Stimulated activated CD8-positive, alpha-beta memory T cell treated with anti-CD3 and anti-CD28 coated beads, Interleukin-4, amount 100 ng/mL, for 48 hours (primary cell): ENCODE results near the gene SERPINB13.

Experiments used
- DNase-seq: peaks from one replicate; pipeline ENCODE4 v3.0.0-alpha.2; 2020

Gene SERPINB13, protein sequence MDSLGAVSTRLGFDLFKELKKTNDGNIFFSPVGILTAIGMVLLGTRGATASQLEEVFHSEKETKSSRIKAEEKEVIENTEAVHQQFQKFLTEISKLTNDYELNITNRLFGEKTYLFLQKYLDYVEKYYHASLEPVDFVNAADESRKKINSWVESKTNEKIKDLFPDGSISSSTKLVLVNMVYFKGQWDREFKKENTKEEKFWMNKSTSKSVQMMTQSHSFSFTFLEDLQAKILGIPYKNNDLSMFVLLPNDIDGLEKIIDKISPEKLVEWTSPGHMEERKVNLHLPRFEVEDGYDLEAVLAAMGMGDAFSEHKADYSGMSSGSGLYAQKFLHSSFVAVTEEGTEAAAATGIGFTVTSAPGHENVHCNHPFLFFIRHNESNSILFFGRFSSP

DNA sequence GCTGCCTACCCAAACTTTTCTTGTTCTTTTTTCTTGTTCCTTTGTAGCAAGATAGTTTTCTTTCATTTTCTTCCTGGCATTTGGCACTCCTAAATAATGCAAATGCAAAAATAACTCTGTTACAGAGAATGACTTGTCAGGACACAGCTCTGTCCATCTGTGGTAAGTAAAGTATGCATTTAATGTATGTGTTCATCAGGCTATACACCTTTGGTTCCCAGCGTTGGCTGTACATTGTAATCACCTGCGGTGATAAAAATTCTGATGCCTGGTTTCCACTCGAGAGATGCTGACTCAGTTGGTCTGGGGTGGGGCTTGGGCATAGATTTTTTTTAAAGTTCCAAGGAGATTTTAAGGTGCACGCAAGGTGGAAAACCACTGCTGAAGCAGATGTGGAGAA lies at the start of gene SERPINB13:
SERPINB13 (plus strand) TSS at position 378 of the 400 bp plus-strand sequence. CDS start 1,325 bp downstream, outside the sequence.
- DNase-seq, result no peak

DNA sequence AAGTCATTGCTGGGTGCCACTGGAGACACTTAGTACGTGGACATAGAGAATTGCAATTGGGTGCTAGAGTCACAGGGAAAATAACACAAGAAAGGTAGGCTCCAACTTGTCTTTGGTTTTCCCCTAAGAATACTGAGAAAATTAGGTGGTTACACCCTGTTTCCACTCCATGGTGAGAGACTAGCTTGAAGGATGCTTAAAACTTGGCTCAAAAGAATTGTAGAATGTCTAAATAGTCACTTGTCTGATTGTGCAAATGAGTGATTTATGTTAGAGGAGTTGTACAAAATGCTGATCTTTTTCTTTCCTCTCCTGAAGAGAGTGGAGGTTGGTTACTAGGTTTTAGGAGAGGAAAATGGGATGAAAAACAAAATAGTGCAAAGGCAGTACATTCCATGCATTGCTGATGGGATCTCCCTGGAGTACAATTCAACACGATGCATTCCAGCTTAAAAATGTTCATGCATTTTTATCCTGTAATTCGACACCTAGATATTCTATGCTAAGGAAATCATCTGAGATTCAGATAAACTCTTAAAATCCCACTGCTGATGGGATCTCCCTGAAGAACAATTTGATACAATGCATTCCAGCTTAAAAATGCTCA lies 47.1 kb upstream of the SERPINB13 start:
- no peak for DNase-seq

DNA sequence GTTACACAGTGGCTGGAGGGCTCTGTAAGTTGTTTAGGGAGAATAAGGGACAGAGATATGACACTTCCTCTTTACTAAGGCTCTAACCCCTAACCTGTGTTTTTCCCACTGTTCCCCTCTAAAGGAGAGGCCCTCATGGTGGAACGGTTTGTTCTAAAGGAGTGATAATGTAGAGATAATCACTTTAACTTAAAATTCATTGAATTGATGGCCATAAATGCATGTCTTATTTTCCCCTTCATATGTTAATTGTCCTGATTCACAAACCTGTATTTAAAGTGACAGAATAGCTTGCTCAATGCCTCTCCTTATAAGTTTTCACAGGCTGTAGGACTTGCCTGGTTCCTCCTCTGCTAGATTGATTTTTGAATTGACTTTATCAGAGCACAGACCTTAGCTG lies 45.1 kb upstream of the SERPINB13 start, which contains the start of gene SERPINB12:
SERPINB12 (plus strand) TSS at position 301 of the 400 bp plus-strand sequence. CDS start 13,791 bp downstream, outside the sequence.
- no peak for DNase-seq

DNA sequence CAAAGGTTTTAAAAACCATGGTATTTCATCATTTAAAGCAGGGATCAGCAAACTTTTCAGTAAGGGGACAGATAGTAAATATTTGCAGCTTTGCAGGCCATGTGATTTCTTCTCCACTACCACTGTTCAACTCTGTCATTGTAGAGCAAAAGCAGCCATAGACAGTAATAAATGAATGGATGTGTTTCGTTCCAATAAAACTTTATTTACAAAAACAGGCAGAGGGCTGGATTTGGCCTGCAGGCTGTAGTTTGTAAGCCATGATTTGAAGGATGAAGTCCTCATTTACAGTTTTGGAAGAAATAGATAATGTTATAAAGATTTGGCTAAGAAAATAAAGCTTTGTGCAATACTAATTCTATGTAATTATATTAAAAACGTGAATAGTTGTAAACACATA lies 43.1 kb upstream of the SERPINB13 start:
- DNase-seq, result no peak

DNA sequence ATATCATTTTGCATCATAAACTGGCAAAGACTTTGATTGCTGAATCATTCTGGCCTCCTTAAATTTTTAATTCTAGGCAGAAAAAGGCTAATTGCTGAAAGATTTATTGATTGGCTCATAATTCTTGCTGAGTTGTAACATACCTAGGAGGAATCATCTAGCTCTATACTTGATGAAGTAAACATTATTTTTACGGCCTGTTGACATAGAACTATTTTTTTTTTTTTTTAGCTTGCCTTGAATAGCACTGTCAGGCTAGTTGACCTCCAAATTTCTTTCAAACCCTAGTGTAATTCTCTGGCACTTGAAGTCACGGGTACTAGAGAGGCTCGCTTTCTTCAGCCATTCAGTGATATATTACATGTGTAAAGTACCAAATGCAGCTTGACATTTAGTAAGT lies 42.1 kb upstream of the SERPINB13 start:
- DNase-seq, result no peak

DNA sequence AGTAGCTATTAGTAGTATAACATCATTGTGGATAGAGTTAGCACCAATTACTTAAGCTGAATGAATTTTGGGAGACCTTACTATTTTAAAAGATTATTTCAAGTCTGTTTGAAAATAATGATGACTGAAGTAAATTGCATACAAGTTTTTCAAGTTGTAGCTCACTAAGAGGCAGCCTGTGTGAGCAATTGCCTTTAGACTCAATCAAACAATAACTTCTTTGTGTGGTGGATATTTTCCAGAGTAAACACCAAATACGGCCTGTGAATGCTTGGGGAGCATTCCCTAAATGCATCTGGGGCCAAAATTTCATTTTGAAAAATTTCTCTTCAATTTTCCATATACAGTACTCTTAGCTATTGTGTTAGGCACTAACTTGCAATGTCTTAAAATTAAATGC lies 37.1 kb upstream of the SERPINB13 start:
- no peak for DNase-seq

DNA sequence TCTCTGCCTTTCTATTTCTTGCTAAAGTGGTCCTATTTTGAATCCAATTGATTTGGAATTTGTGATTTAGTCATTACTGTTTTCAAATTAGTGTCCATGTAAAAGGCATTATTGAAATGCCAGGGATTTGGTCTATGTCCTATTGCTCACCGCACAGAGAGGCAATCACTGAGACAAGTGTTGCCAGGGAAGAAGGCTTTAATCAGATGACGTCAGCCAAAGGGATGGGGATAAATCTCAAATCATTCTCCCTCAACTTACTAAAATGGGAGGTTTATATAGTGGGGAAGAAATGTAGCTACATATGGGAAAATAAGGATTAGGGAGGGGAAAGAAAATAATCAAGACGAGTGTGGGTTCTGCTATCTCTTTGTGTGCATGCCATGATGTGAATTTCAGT lies 35.4 kb upstream of the SERPINB13 start:
- DNase-seq, result no peak

DNA sequence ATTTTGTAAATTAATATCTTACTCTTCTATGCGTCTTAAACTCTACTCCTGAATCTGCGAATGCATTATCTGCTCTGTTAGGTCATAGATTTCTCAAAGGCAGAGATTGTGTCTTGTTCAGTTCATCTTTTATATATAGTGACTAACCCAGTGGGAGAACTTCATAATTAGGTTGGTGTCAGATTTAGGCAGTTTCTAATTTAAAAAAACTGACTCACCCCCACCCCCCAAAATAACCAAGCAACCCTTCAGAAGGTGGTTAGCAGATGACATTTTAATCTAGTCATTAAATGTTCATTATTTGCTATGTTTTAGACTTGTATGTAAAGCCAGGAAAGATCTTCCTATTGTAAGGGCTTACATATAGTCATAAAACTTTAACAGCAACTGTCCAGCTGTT lies 34.6 kb upstream of the SERPINB13 start:
- no peak for DNase-seq

DNA sequence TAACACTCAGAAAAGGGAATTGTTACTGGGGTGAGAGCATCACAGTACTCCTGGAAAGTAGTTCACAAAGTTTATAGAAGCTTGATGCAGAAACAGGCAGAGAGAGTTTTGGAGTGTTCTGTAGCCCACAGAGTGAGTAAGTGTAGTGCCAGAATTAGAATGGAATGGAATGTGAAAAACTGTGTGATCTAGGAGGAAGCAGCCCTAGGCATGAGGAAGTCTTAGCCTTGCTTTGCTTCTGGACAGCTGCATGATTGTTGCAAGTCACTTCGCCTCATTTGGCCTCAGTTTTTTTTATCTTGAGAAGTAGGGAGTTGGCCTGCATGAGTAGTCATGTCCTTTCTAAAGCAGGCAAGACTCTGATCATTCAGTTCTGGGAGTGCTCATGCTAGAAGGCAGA lies 34.1 kb upstream of the SERPINB13 start:
- DNase-seq, result no peak

DNA sequence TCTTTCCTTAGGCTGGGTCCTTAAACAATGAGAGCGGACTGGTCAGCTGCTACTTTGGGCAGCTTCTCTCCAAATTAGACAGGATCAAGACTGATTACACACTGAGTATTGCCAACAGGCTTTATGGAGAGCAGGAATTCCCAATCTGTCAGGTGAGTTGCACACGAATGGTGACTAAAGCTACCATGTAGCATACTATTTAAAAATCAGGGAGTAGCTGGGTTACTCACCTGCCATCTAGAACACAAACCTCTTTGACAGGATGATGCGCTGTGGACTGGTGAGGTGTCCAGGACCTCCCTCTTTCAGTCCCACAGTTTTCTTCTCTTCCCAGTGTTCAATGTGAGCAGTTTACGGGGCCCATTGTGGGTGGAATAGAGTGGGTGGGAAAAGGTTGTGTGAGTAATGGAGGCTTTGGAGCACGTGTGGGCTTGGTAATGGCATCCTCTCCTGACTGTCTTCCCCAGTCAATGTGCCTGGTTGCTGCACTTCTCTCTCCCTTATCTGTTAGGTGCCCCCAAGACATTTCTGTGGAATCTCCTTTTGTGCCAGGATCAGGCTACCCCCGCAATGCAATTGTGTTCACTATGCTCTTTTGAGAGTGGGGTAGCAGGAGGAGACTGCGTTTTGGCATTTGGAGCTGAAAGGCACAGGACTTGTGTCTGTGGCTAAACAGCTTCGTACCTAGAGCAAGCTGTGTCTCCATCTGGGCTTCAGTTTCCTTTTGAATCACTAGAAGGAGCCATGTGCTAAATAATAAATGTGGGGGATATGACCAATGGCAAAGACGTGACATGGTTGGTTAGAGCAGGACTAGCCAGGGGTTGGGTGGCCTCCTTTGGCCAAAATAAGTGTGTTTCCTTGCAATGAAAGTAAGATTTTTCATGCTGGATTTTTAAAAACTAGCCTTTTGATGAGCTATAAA lies 27.3 kb upstream of the SERPINB13 start:
- no peak for DNase-seq

DNA sequence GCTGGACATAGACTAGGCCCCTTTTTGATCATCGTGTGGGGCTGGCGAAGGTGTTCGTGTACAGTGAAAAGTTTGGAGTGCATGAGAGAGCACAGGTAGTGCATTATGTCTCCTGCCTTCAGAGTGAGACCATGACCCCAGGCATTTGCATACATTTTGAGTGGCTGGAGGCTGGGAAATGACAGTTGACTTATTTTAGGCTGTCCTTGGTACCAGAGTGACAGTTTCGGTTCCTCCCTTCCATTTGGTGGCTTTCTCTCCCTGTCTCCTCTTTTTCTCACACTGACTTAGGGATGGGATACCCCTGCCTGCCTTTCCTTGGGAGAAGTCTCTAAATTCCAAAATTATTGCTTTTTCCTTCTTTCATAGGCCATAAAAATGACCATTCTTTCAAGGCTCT lies 24.9 kb upstream of the SERPINB13 start:
- DNase-seq, result no peak

DNA sequence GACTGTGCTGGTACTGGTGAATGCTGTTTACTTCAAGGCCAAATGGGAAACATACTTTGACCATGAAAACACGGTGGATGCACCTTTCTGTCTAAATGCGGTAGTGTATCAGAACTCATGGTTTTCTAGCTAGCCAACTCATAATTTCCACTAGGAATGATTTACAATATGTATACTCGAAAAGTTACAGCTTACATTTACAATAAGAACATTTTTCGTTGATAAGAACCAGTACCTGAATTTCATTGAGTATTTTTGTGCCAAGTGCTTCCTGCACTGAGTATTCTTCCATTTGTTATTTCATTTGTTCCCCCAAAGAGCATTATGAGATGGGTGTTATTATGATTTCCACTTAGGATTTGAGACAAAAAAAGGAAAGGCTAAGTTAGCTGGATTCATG lies 23.1 kb upstream of the SERPINB13 start:
- no peak for DNase-seq

DNA sequence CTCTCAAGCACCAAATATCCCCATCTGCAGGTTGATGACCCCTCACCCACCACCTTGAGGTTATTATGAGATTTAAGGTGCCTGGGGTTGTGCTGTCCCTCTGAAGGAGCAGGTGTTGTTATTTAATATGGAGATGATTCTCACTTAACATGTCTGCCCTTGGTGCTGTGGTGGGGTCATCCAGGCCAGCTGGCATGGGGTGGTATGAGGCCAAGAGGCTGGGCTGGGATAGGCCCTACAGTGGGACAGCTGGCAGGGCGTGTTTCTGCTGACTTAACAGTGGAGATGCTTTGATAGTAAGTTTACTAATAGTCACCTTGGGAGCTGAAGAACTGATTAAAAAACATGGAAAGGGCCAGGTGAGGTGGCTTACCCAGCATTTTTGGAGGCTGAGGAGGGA lies 22.6 kb upstream of the SERPINB13 start:
- no peak for DNase-seq

DNA sequence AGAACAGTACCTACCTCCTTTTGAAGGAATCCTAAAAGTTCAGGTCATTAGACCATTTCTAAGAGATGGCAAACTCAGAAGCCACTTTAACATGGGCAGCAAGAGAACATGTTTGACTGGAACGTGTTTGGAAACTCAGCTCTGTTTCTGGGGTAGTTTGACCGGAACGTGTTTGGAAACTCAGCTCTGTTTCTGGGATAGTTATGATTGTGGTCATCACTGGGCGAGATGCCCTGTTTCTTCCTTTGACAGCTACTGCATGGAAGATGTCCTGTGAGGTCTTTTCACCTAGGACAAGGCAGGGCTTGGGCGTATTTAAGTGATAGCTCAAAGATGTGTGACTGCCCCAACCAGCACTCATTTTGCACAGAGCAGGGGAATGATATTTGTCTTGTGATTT lies 19.9 kb upstream of the SERPINB13 start:
- DNase-seq, result no peak

DNA sequence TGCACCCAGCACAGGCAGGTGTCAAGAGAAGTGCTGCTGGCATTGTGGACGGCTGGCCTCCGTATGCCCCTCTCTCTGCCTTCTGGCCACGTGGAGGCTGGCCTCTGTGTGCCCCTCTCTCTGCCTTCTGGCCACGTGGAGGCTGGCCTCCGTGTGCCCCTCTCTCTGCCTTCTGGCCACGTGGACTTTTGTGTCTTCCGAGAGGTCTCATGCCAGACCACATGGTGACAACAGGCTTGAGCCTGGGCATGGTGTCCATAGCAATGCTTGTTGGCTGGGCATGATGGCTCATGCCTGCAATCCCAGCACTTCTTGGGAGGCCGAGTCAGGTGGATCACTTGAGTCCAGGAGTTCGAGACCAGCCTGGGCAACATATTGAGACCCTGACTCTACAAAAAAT lies 19.3 kb upstream of the SERPINB13 start:
- no peak for DNase-seq

DNA sequence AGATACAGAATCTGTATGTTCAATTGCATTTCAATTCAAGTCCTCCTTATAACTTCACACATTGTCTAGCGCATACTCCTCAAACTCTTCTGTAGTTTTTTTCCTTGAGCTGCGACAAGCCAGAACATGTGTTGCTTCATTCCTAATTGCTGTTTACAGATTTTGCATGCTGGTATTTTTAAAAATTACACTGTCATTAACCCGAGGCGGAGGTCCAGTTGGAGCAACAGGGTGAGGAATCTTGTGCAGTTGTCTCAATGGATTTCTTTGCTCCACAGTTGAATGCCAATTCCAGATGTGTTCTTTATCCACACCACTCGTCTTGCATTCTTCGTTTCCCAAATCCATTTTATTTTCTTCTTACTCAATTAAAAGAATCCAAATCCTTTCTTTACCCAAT lies 16.4 kb upstream of the SERPINB13 start:
- no peak for DNase-seq

DNA sequence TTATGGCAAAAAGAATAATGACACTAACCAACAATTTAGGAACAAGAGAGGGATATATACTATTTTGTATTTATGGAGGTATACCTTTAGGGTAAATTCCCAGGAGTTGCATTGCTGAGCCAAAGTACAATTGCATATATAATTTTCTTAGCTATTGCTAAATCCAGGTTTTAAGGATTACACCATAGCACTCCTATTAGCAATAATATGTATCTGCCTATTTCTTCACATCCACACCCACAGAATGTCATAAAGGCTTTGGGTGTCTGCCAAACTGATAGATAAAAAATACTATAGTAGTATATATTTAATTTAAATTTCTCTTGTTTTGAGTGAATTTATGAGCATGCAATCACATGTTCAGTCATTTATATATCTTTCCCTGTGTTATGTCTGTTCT lies 11.5 kb upstream of the SERPINB13 start:
- DNase-seq, result no peak

DNA sequence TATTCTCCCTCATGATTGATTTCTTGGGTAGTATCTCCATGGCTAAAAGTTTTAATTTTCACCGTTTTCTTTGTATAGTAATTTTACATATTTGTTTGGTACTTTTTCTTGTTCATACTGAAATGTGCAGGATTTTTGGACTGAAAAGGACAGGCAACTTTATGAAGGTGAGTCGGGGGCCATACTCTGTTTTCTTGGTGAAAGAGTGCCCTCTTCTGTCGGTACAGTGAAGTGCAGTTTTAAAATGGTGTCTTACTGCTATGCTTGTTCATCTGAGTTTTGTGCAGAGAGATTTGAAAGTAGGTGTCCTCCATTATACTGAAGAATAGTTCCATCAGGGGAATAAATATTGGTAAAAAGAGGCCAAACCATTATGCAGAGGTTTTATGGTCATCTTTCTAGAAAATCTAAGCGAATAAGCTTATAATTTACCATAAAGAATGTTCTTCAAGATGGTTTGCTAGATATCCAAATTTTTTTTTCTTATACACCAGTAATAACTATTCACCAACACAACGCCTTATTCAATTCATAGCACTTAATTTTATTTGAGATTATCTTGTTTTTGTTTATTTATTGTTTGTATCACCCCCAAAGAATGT lies 8.7 kb upstream of the SERPINB13 start:
- peak; percentile 34 for DNase-seq

DNA sequence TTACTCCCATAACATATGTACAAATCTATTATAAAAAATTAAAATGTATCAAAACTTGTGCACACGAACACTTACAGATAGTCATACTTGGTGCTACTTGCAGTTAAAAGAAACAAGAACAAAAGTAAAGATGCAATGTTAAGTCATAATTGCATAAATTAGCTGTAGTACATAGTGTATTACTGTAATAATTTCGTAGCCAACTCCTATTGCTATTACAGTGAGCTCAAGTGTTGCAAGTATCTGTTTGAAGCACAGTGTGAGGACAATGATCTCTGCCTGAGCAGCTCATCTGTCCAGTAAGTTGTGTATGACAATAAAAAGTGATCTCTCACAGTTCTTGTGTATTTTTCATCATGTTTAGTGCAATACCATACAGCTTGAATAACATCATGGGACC lies 7.5 kb upstream of the SERPINB13 start:
- DNase-seq, result no peak

DNA sequence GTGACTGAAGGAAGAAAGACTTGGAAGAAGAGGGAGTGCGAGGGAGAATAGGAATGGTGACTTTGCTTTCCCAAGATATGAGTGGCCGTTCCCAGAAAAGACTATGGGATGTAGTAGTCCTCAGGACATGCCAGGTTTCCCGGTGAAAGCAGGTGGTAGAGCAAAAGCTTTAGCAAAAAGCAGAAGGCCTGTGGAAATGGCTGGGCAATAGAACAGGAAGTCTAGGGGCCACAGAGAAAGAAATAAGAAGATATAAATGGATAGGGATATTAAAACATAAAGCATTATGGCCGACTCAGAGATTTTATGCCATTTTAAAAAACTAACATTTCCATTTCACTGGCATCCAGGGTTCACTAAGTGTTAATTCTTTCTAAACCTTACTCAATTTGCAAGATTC lies 1.2 kb upstream of the SERPINB13 start:
- DNase-seq, result no peak

DNA sequence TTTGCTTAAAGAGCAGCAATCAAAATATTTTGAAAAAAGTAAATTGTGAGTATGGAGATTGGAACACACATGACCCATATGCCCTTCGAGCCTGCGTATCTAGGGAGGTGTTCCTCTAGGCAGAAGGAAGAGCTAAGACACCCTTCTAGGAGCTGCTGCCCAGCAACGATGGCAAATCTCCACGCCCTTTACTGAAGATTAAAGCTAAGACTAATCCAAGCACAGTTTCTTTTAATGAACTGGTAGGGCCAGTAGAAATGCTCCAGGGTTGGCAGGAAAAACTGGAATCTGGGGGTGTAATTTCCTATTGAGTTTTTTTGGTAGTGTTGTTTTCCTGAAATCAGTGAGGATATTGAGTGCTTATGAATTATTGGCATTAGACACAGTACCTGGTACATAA lies 712 bp upstream of the SERPINB13 start:
- no peak for DNase-seq

DNA sequence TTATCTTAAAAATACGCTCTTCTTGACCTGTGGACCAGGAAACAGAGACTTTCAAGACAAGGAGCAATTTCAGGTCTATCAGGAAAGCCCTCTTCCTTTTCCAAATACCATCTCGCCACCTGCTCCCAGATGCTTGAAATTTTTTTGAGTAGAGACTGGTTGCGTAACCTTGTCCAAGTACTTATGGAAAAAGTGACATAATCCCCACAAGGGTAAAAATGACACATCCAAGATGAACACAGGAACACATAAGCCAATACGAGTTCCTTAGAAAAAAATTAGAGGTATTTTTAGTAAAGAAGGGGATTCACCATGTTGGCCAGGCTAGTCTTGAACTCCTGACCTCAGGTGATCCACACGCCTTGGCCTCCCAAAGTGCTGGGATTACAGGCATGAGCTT lies 1.8 kb downstream of the SERPINB13 start:
- DNase-seq, result no peak

DNA sequence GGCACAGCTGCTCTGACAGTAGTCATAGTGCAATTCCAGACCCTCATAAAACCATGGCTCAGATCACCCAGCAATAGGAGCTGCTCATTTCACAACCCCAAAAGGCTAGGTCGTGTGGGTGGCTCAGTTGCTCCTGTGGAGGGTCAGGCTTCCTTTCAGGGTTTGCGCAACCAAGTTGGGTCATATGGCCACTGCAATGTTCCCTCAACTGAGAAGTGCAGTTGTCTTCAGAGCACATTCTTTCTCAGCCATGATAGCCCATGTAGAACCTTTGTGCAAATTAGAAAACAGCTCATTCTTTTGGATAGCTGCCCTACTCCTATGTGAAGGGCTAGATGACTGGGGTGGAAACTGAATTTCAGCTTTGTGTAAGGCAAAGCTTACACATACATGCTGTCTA lies 3.2 kb downstream of the SERPINB13 start:
- no peak for DNase-seq
